Gastrocnemius medialis (tissue), 4 donors: ENCODE measurements around the gene LTN1. TPM values are rescaled to one million over a fixed set of nuclear protein-coding genes. Genes with fewer than 3 reads are reported as not detected.

Experiments used
- ATAC-seq, 2 donors: fragments of 150-250 bp; one replicate each; pipeline ENCODE4 v1.9.1; 2016
- DNase-seq, 2 donors: peaks; one replicate each; pipeline ENCODE4 v3.0.0-alpha.2; 2019
- H3K27ac ChIP-seq, 4 donors: fragments of 200-600 bp; sonication (generic); 1 replicate in 1 of 4; 2 replicates in 3 of 4; pipeline ENCODE4 v1.5.1; 2016 to 2018; ENCODE audit warnings: mild to moderate bottlenecking in 2 of 4, moderate library complexity in 1 of 4
- H3K27me3 ChIP-seq, 3 donors: fragments of 200-600 bp; sonication (generic) in 2 of 3; 1 replicate in 1 of 3; 2 replicates in 2 of 3; pipeline versions ENCODE4 v1.5.1 to v1.6.0; 2016 to 2019; ENCODE audit warnings: mild to moderate bottlenecking in 1 of 3, moderate library complexity in 1 of 3
- H3K36me3 ChIP-seq, 2 donors: fragments of 200-600 bp; sonication (generic) in 1 of 2; one replicate each; pipeline ENCODE4 v1.5.1; 2017 to 2018
- H3K4me1 ChIP-seq, 2 donors: fragments of 200-600 bp; sonication (generic) in 1 of 2; one replicate each; pipeline ENCODE4 v1.5.1; 2016 to 2017; ENCODE audit warnings: mild to moderate bottlenecking in 2 of 2
- H3K4me3 ChIP-seq, 4 donors: fragments of 200-600 bp; sonication (generic) in 3 of 4; 1 replicate in 1 of 4; 2 replicates in 3 of 4; pipeline ENCODE4 v1.5.1; 2016 to 2019; ENCODE audit warnings: mild to moderate bottlenecking in 2 of 4
- H3K9me3 ChIP-seq, 3 donors: fragments of 200-600 bp; sonication (generic) in 2 of 3; 1 replicate in 1 of 3; 2 replicates in 2 of 3; pipeline ENCODE4 v1.5.1; 2016 to 2019
- CTCF ChIP-seq, 5 experiments: fragments of 450-650 bp in 3 of 5; fragments of 200-600 bp in 2 of 5; sonication (generic) in 2 of 5; IDR thresholded peaks in 4 of 5; conservative IDR thresholded peaks in 1 of 5; 1 replicate in 4 of 5; 2 replicates in 1 of 5; pipeline ENCODE4 v1.5.1; 2016 to 2019; ENCODE audit warnings: antibody characterized with exemption in 5 of 5, mild to moderate bottlenecking in 3 of 5, moderate library complexity in 3 of 5
- POLR2A ChIP-seq, 2 donors: fragments of 450-650 bp; IDR thresholded peaks; one replicate each; pipeline ENCODE4 v1.6.1; 2017; ENCODE audit warnings: antibody characterized with exemption in 2 of 2, mild to moderate bottlenecking in 2 of 2, moderate library complexity in 2 of 2
- in situ Hi-C, 4 donors: fragments of 200-750 bp; cut with MboI; loops; one replicate each; pipeline versions ENCODE4 v1.15.0 to v1.8.0; 2017; ENCODE audit warnings: low sequenced_read_pairs in 4 of 4
- intact Hi-C: fragments of 100-400 bp; cut with DNase I; formaldehyde crosslinking; loops from one replicate; pipeline ENCODE4 v1.15.1; 2023; ENCODE audit warnings: low total_unique reads
- total RNA-seq, 4 donors: library from RNA; depleted of rRNA; stranded (reverse); fragments of >200 nt; gene quantifications; one replicate each; pipeline versions ENCODE4 v1.1.0 to v1.2.3, GENCODE V29; 2016

Gene LTN1
- total RNA-seq, 4 donors from 2014 or later: 22.7 to 33.3 (median 23.2) TPM

DNA sequence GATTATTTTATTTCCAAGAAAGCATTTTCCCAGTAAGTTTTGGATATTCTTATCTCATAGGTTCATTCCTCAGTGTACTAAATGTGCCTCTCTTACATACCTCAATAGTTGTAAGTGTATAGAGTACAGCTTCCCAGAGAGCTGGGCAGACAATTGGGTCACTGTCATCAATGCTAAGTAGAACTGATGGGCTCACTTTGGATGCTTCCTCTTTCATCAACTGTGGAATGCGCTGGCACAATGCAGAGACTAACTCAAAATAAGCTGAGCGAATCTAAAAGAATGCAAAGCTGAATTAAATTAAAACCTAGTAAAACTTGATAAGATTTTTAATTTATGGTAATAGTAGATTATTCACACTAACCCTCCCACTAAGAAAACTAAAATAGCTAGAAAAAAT, 21.5 kb downstream of the LTN1 start:
- TF ChIP-seq POLR2A (IDR thresholded peaks at IDR 0.05): no peak
- TF ChIP-seq CTCF (IDR thresholded peaks at IDR 0.05 in 4 of 5, conservative IDR thresholded peaks at IDR 0.05 in 1 of 5): no peak
- ATAC-seq (no peak), DNase-seq (no peak)
- Histone ChIP-seq H3K36me3 (peaks cover 2 to 48% of the 10 kb centered on the region in 2 donors), H3K27ac (no peak overlapping the region), H3K9me3 (no peaks in the 10 kb centered on the region), H3K4me3 (no peak overlapping the region), H3K27me3 (no peaks in the 10 kb centered on the region), H3K4me1 (peaks cover 18 to 24% of the 10 kb centered on the region in 2 donors)
- intact Hi-C loops: no loop called here
- in situ Hi-C loops: no loop called here

- Histone ChIP-seq H3K27ac (no peak overlapping the region), H3K36me3 (peaks cover 5 to 58% of the 10 kb centered on the region in 2 donors), H3K9me3 (no peaks in the 10 kb centered on the region), H3K4me1 (no peaks in the 10 kb centered on the region), H3K4me3 (no peak overlapping the region), H3K27me3 (no peaks in the 10 kb centered on the region)
- DNase-seq: no peak
- ATAC-seq: no peak
- TF ChIP-seq CTCF (IDR thresholded peaks at IDR 0.05 in 4 of 5, conservative IDR thresholded peaks at IDR 0.05 in 1 of 5) (no peak), POLR2A (IDR thresholded peaks at IDR 0.05) (no peak)
- in situ Hi-C loops: no loop called here
- intact Hi-C loops: no loop called here
These were observed 28.8 kb downstream of the LTN1 start for GRCh38 chr21:28963831-28964230.

DNA sequence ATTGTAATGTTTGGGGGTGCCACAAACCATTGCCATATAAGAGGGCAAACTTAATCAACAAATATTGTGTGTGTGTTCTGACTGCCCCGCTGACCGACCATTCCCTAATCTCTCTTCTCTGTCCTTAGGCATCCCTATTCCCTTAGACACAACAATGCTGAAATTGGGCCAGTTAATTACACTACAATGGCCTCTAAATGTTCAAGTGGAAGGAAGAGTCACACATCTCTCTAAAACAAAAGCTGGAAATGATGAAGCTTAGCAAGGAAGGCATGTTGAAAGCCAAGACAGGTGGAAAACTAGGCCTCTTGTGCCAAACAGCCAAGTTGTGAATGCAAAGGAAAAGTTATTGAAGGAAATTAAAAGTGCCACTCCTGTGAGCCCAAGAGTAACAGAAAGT, 30.2 kb downstream of the LTN1 start:
- intact Hi-C loops: no loop called here

GRCh38 chr21:28961927-28962326, 30.8 kb downstream of the LTN1 start:
- DNase-seq (no peak), ATAC-seq (no peak)
- TF ChIP-seq CTCF (IDR thresholded peaks at IDR 0.05 in 4 of 5, conservative IDR thresholded peaks at IDR 0.05 in 1 of 5): no peak
- no peak for TF ChIP-seq POLR2A (IDR thresholded peaks at IDR 0.05)
- Histone ChIP-seq H3K4me1 (no peaks in the 10 kb centered on the region), H3K27ac (no peak overlapping the region), H3K4me3 (no peak overlapping the region), H3K36me3 (peaks cover 5 to 57% of the 10 kb centered on the region in 2 donors), H3K9me3 (no peaks in the 10 kb centered on the region), H3K27me3 (no peaks in the 10 kb centered on the region)
- intact Hi-C loops: no loop called here
- in situ Hi-C loops: no loop called here

More for the DNA sequence above, 30.2 kb downstream of the LTN1 start:
- TF ChIP-seq CTCF (IDR thresholded peaks at IDR 0.05 in 4 of 5, conservative IDR thresholded peaks at IDR 0.05 in 1 of 5): no peak
- TF ChIP-seq POLR2A (IDR thresholded peaks at IDR 0.05): no peak
- H3K27me3 ChIP-seq: no peaks in the 10 kb centered on the region
- no peak for DNase-seq
- no peak overlapping the region for H3K27ac ChIP-seq
- no peaks in the 10 kb centered on the region for H3K4me1 ChIP-seq
- H3K9me3 ChIP-seq: no peaks in the 10 kb centered on the region
- no peak for ATAC-seq
- in situ Hi-C loops: no loop called here
- H3K4me3 ChIP-seq: no peak overlapping the region
- peaks cover 5 to 58% of the 10 kb centered on the region in 2 donors for H3K36me3 ChIP-seq

DNA sequence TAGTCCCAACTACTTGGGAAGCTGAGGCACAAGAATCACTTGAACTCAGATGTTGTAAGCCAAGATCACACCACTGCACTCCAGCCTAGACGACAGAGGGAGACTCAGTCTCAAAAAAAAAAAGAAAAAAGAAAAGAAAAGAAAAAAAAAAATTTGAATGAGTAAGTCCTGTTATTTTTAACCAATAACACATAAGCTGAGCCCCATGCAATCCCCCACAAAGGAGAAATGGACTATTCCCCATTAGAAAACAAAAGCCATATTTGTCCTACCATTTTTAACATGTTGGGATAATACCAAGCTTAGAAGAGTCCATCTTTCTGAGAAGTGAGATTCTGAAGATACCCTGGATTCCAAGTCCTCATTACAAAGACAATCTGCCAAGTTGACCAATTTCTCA, 32.4 kb downstream of the LTN1 start:
- TF ChIP-seq CTCF (IDR thresholded peaks at IDR 0.05 in 4 of 5, conservative IDR thresholded peaks at IDR 0.05 in 1 of 5) (no peak), POLR2A (IDR thresholded peaks at IDR 0.05) (no peak)
- DNase-seq: no peak
- intact Hi-C loops: no loop called here
- no peak overlapping the region for H3K27ac ChIP-seq
- no peak for ATAC-seq
- no peaks in the 10 kb centered on the region for H3K9me3 ChIP-seq
- H3K4me1 ChIP-seq: no peaks in the 10 kb centered on the region
- in situ Hi-C loops: no loop called here
- peaks cover 0 to 42% of the 10 kb centered on the region in 2 donors for H3K36me3 ChIP-seq
- no peak overlapping the region for H3K4me3 ChIP-seq
- H3K27me3 ChIP-seq: no peaks in the 10 kb centered on the region
